ENCODE measurements around the gene SMG9. TPM values are rescaled to one million over a fixed set of nuclear protein-coding genes. Genes with fewer than 3 reads are reported as not detected.
A peak's percentile ranks its signal among the peaks of the same experiment; 100 is the strongest.

Gene SMG9
- total RNA-seq, 3 donors from 2014 or later, result 10.6 to 29.9 (median 20.6) TPM

GRCh38 chr19:43739439-43740235 lies 15.1 kb downstream of the SMG9 start:
- intact Hi-C loops (cut with DNase I; ENCODE audit: low total_unique reads), result no loop called here
- DNase-seq (ENCODE audit: low spot score in 2 of 2), result peak; percentile 62 to 64

GRCh38 chr19:43738780-43739211 lies 16.0 kb downstream of the SMG9 start:
- no peak for DNase-seq (ENCODE audit: low spot score in 2 of 2)
- Histone ChIP-seq H3K4me1 (no peaks in the 10 kb centered on the region), H3K9me3 (no peaks in the 10 kb centered on the region), H3K4me3 (no peak overlapping the region), H3K27ac (peak overlapping the region; percentile 86 to 88), H3K36me3 (peaks cover 7% of the 10 kb centered on the region), H3K27me3 (no peaks in the 10 kb centered on the region)
- intact Hi-C loops (cut with DNase I; ENCODE audit: low total_unique reads), result no loop called here
- TF ChIP-seq POLR2A (IDR thresholded peaks at IDR 0.05), result no peak
- no peak for TF ChIP-seq POLR2AphosphoS5 (IDR thresholded peaks at IDR 0.05)
- no peak for TF ChIP-seq CTCF (IDR thresholded peaks at IDR 0.05)

More at GRCh38 chr19:43739439-43740235, 15.1 kb downstream of the SMG9 start:
- Histone ChIP-seq H3K36me3 (peaks cover 7% of the 10 kb centered on the region), H3K4me1 (no peaks in the 10 kb centered on the region), H3K27me3 (no peaks in the 10 kb centered on the region), H3K27ac (peak overlapping the region; percentile 86 to 88), H3K9me3 (no peaks in the 10 kb centered on the region), H3K4me3 (no peak overlapping the region)
- no peak for TF ChIP-seq POLR2AphosphoS5 (IDR thresholded peaks at IDR 0.05)
- TF ChIP-seq POLR2A (IDR thresholded peaks at IDR 0.05), result no peak
- TF ChIP-seq CTCF (IDR thresholded peaks at IDR 0.05), result no peak

GRCh38 chr19:43735957-43736356 lies 18.8 kb downstream of the SMG9 start:
- intact Hi-C loops (cut with DNase I; ENCODE audit: low total_unique reads), result no loop called here
- DNase-seq (ENCODE audit: low spot score in 2 of 2), result no peak
- H3K27me3 ChIP-seq, result no peaks in the 10 kb centered on the region
- no peak for TF ChIP-seq POLR2A (IDR thresholded peaks at IDR 0.05)
- no peaks in the 10 kb centered on the region for H3K9me3 ChIP-seq
- peaks cover 7% of the 10 kb centered on the region for H3K36me3 ChIP-seq
- H3K4me3 ChIP-seq, result no peak overlapping the region
- no peak overlapping the region for H3K27ac ChIP-seq
- no peaks in the 10 kb centered on the region for H3K4me1 ChIP-seq

GRCh38 chr19:43735013-43735412 lies 19.7 kb downstream of the SMG9 start:
- no peaks in the 10 kb centered on the region for H3K27me3 ChIP-seq
- intact Hi-C loops (cut with DNase I; ENCODE audit: low total_unique reads), result no loop called here
- no peaks in the 10 kb centered on the region for H3K9me3 ChIP-seq
- H3K27ac ChIP-seq, result no peak overlapping the region
- H3K4me3 ChIP-seq, result no peak overlapping the region
- no peak for DNase-seq (ENCODE audit: low spot score in 2 of 2)
- H3K4me1 ChIP-seq, result no peaks in the 10 kb centered on the region
- H3K36me3 ChIP-seq, result peaks cover 7% of the 10 kb centered on the region
- no peak for TF ChIP-seq CTCF (IDR thresholded peaks at IDR 0.05)
- TF ChIP-seq POLR2A (IDR thresholded peaks at IDR 0.05), result no peak
- no peak for TF ChIP-seq POLR2AphosphoS5 (IDR thresholded peaks at IDR 0.05)

- no peaks in the 10 kb centered on the region for H3K9me3 ChIP-seq
- no peak for TF ChIP-seq POLR2AphosphoS5 (IDR thresholded peaks at IDR 0.05)
- no peak for TF ChIP-seq CTCF (IDR thresholded peaks at IDR 0.05)
- TF ChIP-seq POLR2A (IDR thresholded peaks at IDR 0.05), result no peak
- H3K36me3 ChIP-seq, result peaks cover 7% of the 10 kb centered on the region
- H3K4me3 ChIP-seq, result no peak overlapping the region
- intact Hi-C loops (cut with DNase I; ENCODE audit: low total_unique reads), result no loop called here
- no peak for DNase-seq (ENCODE audit: low spot score in 2 of 2)
- no peaks in the 10 kb centered on the region for H3K4me1 ChIP-seq
- peak overlapping the region in 1 of 2 donors; percentile 12 for H3K27ac ChIP-seq
- H3K27me3 ChIP-seq, result no peaks in the 10 kb centered on the region
Observed at GRCh38 chr19:43731846-43732245, 22.9 kb downstream of the SMG9 start.

Measured in breast epithelium (tissue), 4 donors.